IMR-90 (cell line): ENCODE measurements around the gene SEC23A. TPM values are rescaled to one million over a fixed set of nuclear protein-coding genes. Genes with fewer than 3 reads are reported as not detected.

ENCODE experiments used
- ATAC-seq: fragments of 200-7000 bp; cut with Tn5 transposase; 2 replicates; pipeline ENCODE4 v1.9.1; 2020; ENCODE audit warnings: low read depth, mild to moderate bottlenecking, moderate library complexity
- BruUV-seq: library from RNA; stranded (reverse); fragments of 400-500 nt; replicated peaks from 2 replicates; lab custom pipeline; 2021; lab: Mats Ljungman, UMichigan
- CTCF ChIA-PET: fragments of 300-600 bp; formaldehyde crosslinking; extraction: SDS; loops from one replicate; lab custom pipeline; 2021; ENCODE audit warnings: antibody characterized with exemption; lab: Yijun Ruan, JAX
- POLR2A ChIA-PET: fragments of 300-600 bp; sonication (Branson Sonifier 250); formaldehyde crosslinking; loops from one replicate; lab custom pipeline; 2022; ENCODE audit warnings: antibody characterized with exemption; ENCODE audit not compliant: unreplicated experiment; lab: Charles Lee
- DNase-seq: peaks from one replicate; pipeline ENCODE4 v3.0.0; 2013
- H2AFZ ChIP-seq: replicated peaks from 2 replicates; pipeline ENCODE3; 2013; ENCODE audit warnings: low read length, mild to moderate bottlenecking; ENCODE audit not compliant: poor library complexity
- H2AK5ac ChIP-seq: 2 replicates; pipeline ENCODE4 v1.6.1; 2013; ENCODE audit warnings: low read depth, low read length, inconsistent platforms
- H2AK9ac ChIP-seq: replicated peaks from 2 replicates; pipeline ENCODE3; 2013; ENCODE audit warnings: mild to moderate bottlenecking, low read depth, low read length, moderate library complexity; ENCODE audit not compliant: poor library complexity
- H2BK120ac ChIP-seq: 2 replicates; pipeline ENCODE4 v1.6.1; 2013; ENCODE audit warnings: low read depth, low read length, inconsistent platforms
- H2BK15ac ChIP-seq: 3 replicates; pipeline ENCODE4 v1.6.1; 2013; ENCODE audit warnings: low read depth, low read length, inconsistent platforms
- H2BK20ac ChIP-seq: 2 replicates; pipeline ENCODE4 v1.6.1; 2013; ENCODE audit warnings: low read depth, mild to moderate bottlenecking, inconsistent platforms, low read length, moderate library complexity
- H2BK5ac ChIP-seq: 2 replicates; pipeline ENCODE4 v1.6.1; 2013; ENCODE audit warnings: mild to moderate bottlenecking, low read depth, low read length, inconsistent platforms; ENCODE audit not compliant: poor library complexity, severe bottlenecking
- H3K14ac ChIP-seq: replicated peaks from 2 replicates; pipeline ENCODE4 v1.6.1; 2013; ENCODE audit warnings: low read depth, low read length, inconsistent platforms
- H3K18ac ChIP-seq: 2 replicates; pipeline ENCODE4 v1.6.1; 2013; ENCODE audit warnings: low read depth, low read length, control low read depth
- H3K23ac ChIP-seq: 2 replicates; pipeline ENCODE4 v1.6.1; 2013; ENCODE audit warnings: low read depth, low read length, inconsistent platforms
- H3K27ac ChIP-seq: 2 replicates; pipeline ENCODE4 v1.5.1; 2013; ENCODE audit warnings: mild to moderate bottlenecking, control low read depth, low read length; ENCODE audit not compliant: insufficient read depth
- H3K27me3 ChIP-seq: 2 replicates; pipeline ENCODE4 v1.6.1; 2013; ENCODE audit warnings: low read length; ENCODE audit not compliant: control insufficient read depth, insufficient read depth
- H3K36me3 ChIP-seq: 2 replicates; pipeline ENCODE4 v1.6.1; 2013; ENCODE audit warnings: low read length, mixed read lengths; ENCODE audit not compliant: control insufficient read depth, insufficient read depth
- H3K4ac ChIP-seq: 2 replicates; pipeline ENCODE4 v1.6.1; 2013; ENCODE audit warnings: low read depth, low read length, inconsistent platforms
- H3K4me1 ChIP-seq: 2 replicates; pipeline ENCODE4 v1.6.1; 2013; ENCODE audit warnings: low read length, mixed read lengths; ENCODE audit not compliant: control insufficient read depth, insufficient read depth
- H3K4me2 ChIP-seq: 2 replicates; pipeline ENCODE4 v1.6.1; 2013; ENCODE audit warnings: low read depth, mild to moderate bottlenecking, control low read depth, low read length, moderate library complexity
- H3K4me3 ChIP-seq: 2 replicates; pipeline ENCODE4 v1.5.1; 2013; ENCODE audit warnings: low read depth, mild to moderate bottlenecking, control low read depth, low read length, moderate library complexity; ENCODE audit not compliant: insufficient read depth
- H3K56ac ChIP-seq: 2 replicates; pipeline ENCODE4 v1.6.1; 2013; ENCODE audit warnings: low read length, inconsistent platforms; ENCODE audit not compliant: insufficient read depth; ENCODE audit errors: extremely low read depth
- H3K79me1 ChIP-seq, 2 experiments: 2 replicates each; pipeline ENCODE4 v1.6.1; 2013; ENCODE audit warnings: low read length in 2 of 2, inconsistent platforms in 1 of 2, low read depth in 1 of 2
- H3K9ac ChIP-seq: 2 replicates; pipeline ENCODE4 v1.6.1; 2013; ENCODE audit warnings: low read depth, low read length, control low read depth
- H3K9me1 ChIP-seq: 2 replicates; pipeline ENCODE4 v1.6.1; 2013; ENCODE audit warnings: low read length, inconsistent platforms; ENCODE audit not compliant: insufficient read depth
- H3K9me3 ChIP-seq: 2 replicates; pipeline ENCODE4 v1.6.1; 2013; ENCODE audit warnings: low read length; ENCODE audit not compliant: control insufficient read depth, insufficient read depth
- H4K20me1 ChIP-seq: 2 replicates; pipeline ENCODE4 v1.6.1; 2013; ENCODE audit warnings: low read length, inconsistent platforms; ENCODE audit not compliant: insufficient read depth
- H4K5ac ChIP-seq: 2 replicates; pipeline ENCODE4 v1.6.1; 2013; ENCODE audit warnings: mild to moderate bottlenecking, low read depth, low read length, control low read depth
- H4K8ac ChIP-seq, 2 experiments: 2 replicates each; pipeline ENCODE4 v1.6.1; 2013; ENCODE audit warnings: low read depth in 2 of 2, low read length in 2 of 2, control low read depth in 1 of 2, inconsistent platforms in 1 of 2
- H4K91ac ChIP-seq: 2 replicates; pipeline ENCODE4 v1.6.1; 2013; ENCODE audit warnings: low read depth, low read length, inconsistent platforms; ENCODE audit not compliant: insufficient read depth
- CEBPB ChIP-seq: IDR thresholded peaks from 2 replicates; pipeline ENCODE4 v1.6.1; 2012; ENCODE audit warnings: low read depth, low read length, improper control_type of control experiment
- FOS ChIP-seq: fragments of 150-350 bp; IDR thresholded peaks from 2 replicates; pipeline ENCODE4 v1.6.1; 2016; ENCODE audit warnings: low read depth, low read length
- MAFK ChIP-seq: IDR thresholded peaks from 2 replicates; pipeline ENCODE4 v1.6.1; 2012; ENCODE audit warnings: low read depth, low read length, improper control_type of control experiment
- MAZ ChIP-seq: IDR thresholded peaks from 2 replicates; pipeline ENCODE4 v1.6.1; 2012; ENCODE audit warnings: low read depth, mild to moderate bottlenecking, low read length, improper control_type of control experiment, moderate library complexity, borderline replicate concordance
- RAD21 ChIP-seq: IDR thresholded peaks from 2 replicates; pipeline ENCODE4 v1.6.1; 2012; ENCODE audit warnings: low read length, improper control_type of control experiment
- RFX5 ChIP-seq: IDR thresholded peaks from 2 replicates; pipeline ENCODE4 v1.8.0; 2012; ENCODE audit warnings: low read depth, mild to moderate bottlenecking, low read length, moderate library complexity
- WGBS, 2 experiments: methylation state at CpG; one replicate each; pipeline versions ENCODE4 v1.1.5 to v1.1.7; 2013; ENCODE audit warnings: missing lambda C conversion rate in 2 of 2; ENCODE audit not compliant: insufficient read length in 1 of 2; ENCODE audit errors: extremely low coverage in 2 of 2; 5-methylcytosine and 5-hydroxymethylcytosine counted together
- dilution Hi-C: fragments of 300-500 bp; cut with HindIII; formaldehyde crosslinking; loops from one replicate; pipeline ENCODE4 v1.14.3; 2018; ENCODE audit warnings: low sequenced_read_pairs; ENCODE audit not compliant: unreplicated experiment
- in situ Hi-C: fragments of 300-500 bp; cut with MboI; formaldehyde crosslinking; loops from 3 replicates; pipeline ENCODE4 v1.14.3; 2019; ENCODE audit warnings: low sequenced_read_pairs, inconsistent platforms, mixed read lengths
- intact Hi-C: fragments of 100-400 bp; cut with micrococcal nuclease; formaldehyde crosslinking; loops from 2 replicates; pipeline ENCODE4 v1.10.0; 2022
- polyA plus RNA-seq, 3 experiments: library from polyadenylated mRNA; depleted of rRNA; stranded (reverse); fragments of >200 nt; gene quantifications; 2 replicates each; pipeline ENCODE4 v1.2.3, GENCODE V29; 2012; ENCODE audit warnings: low replicate concordance in 1 of 3
- total RNA-seq: library from RNA; depleted of rRNA; stranded (reverse); fragments of >200 nt; gene quantifications from 2 replicates; pipeline ENCODE4 v1.2.3, GENCODE V29; 2012
- TF ChIP-seq, protein P1 (sequence below): conservative IDR thresholded peaks from 2 replicates; pipeline ENCODE4 v1.5.1; 2012; ENCODE audit warnings: mild to moderate bottlenecking, low read depth, low read length, improper control_type of control experiment
- TF ChIP-seq, protein P2 (sequence below): fragments of 150-350 bp; IDR thresholded peaks from 2 replicates; pipeline ENCODE4 v1.6.1; 2017; ENCODE audit warnings: mild to moderate bottlenecking, antibody characterized with exemption, low read length, low read depth

SEC23A gene
- total and polyA plus RNA-seq, 2 of the 4 experiments (the other 2 are of a cell fraction): 141 to 609 TPM

DNA sequence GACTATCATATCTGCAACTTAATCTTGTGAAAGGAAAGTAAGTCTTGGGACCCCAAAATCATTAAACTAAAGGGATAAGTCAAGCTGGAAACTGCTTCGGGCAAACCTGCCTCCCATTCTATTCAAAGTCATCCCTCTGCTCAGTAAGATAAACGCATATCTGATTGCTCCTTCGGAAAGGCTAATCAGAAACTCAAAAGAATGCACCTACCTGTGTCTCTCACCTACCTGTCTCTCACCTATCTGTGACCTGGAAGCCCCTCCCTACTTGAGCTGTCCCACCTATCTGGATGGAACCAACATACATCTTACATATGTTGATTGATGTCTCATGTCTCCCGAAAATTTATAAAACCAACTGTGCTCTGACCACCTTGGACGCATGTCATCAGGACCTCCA is 19.9 kb downstream of the SEC23A start:
- 60% methylated on average over 1 of the region's 5 CpGs; no CpG with 5 or more reads in 1 of the 2 experiments for WGBS, 2 experiments
- Histone ChIP-seq H4K20me1 (peaks cover 10% of the 10 kb centered on the region; the same call in 1 of the 2 replicates), H3K36me3 (peaks cover 35% of the 10 kb centered on the region), H3K9ac (no peak overlapping the region), H4K5ac (no peak overlapping the region), H3K27me3 (no peaks in the 10 kb centered on the region), H2AFZ (no peak overlapping the region), H2BK15ac (no peak overlapping the region), H3K79me1 (peaks cover 6 to 35% of the 10 kb centered on the region in 2 experiments), H3K9me1 (no peaks in the 10 kb centered on the region), H3K4me2 (no peak overlapping the region), H3K23ac (no peak overlapping the region), H3K27ac (no peak overlapping the region), H3K4ac (no peak overlapping the region), H2AK5ac (no peak overlapping the region), H4K91ac (no peak overlapping the region), H3K14ac (no peak overlapping the region), H3K9me3 (no peaks in the 10 kb centered on the region), H2AK9ac (no peak overlapping the region), H4K8ac (no peak overlapping the region), H3K4me1 (no peaks in the 10 kb centered on the region), H3K4me3 (no peak overlapping the region), H3K18ac (no peak overlapping the region), H3K56ac (no peak overlapping the region), H2BK5ac (no peak overlapping the region), H2BK120ac (no peak overlapping the region), H2BK20ac (no peak overlapping the region)
- CTCF ChIA-PET: no interaction called here
- DNase-seq: no peak
- dilution Hi-C loops (no loop called here), in situ Hi-C loops (no loop called here), intact Hi-C loops (no loop called here)
- POLR2A ChIA-PET: no interaction called here
- BruUV-seq: no TSS peak
- ATAC-seq: no peak
- no peak for TF ChIP-seq RAD21
- TF ChIP-seq MAFK: no peak
- TF ChIP-seq CEBPB: no peak
- TF ChIP-seq, protein P1, sequence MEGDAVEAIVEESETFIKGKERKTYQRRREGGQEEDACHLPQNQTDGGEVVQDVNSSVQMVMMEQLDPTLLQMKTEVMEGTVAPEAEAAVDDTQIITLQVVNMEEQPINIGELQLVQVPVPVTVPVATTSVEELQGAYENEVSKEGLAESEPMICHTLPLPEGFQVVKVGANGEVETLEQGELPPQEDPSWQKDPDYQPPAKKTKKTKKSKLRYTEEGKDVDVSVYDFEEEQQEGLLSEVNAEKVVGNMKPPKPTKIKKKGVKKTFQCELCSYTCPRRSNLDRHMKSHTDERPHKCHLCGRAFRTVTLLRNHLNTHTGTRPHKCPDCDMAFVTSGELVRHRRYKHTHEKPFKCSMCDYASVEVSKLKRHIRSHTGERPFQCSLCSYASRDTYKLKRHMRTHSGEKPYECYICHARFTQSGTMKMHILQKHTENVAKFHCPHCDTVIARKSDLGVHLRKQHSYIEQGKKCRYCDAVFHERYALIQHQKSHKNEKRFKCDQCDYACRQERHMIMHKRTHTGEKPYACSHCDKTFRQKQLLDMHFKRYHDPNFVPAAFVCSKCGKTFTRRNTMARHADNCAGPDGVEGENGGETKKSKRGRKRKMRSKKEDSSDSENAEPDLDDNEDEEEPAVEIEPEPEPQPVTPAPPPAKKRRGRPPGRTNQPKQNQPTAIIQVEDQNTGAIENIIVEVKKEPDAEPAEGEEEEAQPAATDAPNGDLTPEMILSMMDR: no peak
- no peak for TF ChIP-seq FOS
- no peak for TF ChIP-seq RFX5
- TF ChIP-seq, protein P2, sequence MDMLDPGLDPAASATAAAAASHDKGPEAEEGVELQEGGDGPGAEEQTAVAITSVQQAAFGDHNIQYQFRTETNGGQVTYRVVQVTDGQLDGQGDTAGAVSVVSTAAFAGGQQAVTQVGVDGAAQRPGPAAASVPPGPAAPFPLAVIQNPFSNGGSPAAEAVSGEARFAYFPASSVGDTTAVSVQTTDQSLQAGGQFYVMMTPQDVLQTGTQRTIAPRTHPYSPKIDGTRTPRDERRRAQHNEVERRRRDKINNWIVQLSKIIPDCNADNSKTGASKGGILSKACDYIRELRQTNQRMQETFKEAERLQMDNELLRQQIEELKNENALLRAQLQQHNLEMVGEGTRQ: no peak
- no peak for TF ChIP-seq MAZ
